PC-3 (cell line): Measurements from ENCODE around the gene CNIH3.

Source experiments
- CTCF ChIP-seq: fragments of 300-600 bp; sonication (generic); conservative IDR thresholded peaks from 2 replicates; pipeline ENCODE4 v1.5.1; 2017; ENCODE audit warnings: antibody characterized with exemption, low read depth, mild to moderate bottlenecking, low read length
- EZH2 ChIP-seq: fragments of 300-600 bp; sonication (generic); IDR thresholded peaks from one replicate; pipeline ENCODE4 v1.6.1; 2017; ENCODE audit warnings: antibody characterized with exemption, mild to moderate bottlenecking, low read length; ENCODE audit not compliant: unreplicated experiment
- EZH2phosphoT487 ChIP-seq: fragments of 300-600 bp; sonication (generic); IDR thresholded peaks from 2 replicates; pipeline ENCODE4 v1.6.1; 2018; ENCODE audit warnings: mild to moderate bottlenecking, antibody characterized with exemption, low read length, borderline replicate concordance

- no peak for TF ChIP-seq CTCF
- TF ChIP-seq EZH2: no peak
- no peak for TF ChIP-seq EZH2phosphoT487
Measured at GRCh38 chr1:224626042-224626441, 9.9 kb downstream of the CNIH3 start.
